GM23338 (cell line): ENCODE results near the gene ASXL2.

Experiments used
- EZH2 ChIP-seq: fragments of 200-600 bp; sonication (generic); IDR thresholded peaks from one replicate; pipeline ENCODE4 v1.8.0; 2017; ENCODE audit warnings: antibody characterized with exemption, mild to moderate bottlenecking, low read depth; ENCODE audit not compliant: unreplicated experiment
- TF ChIP-seq, protein P1 (sequence below), 2 experiments: fragments of 200-600 bp in 1 of 2; sonication (generic) in 1 of 2; conservative IDR thresholded peaks; 2 replicates each; pipeline versions ENCODE4 v1.5.1 to v1.6.1; 2016 to 2017; ENCODE audit warnings: antibody characterized with exemption in 2 of 2, low read depth in 2 of 2, mild to moderate bottlenecking in 2 of 2, moderate library complexity in 1 of 2

DNA sequence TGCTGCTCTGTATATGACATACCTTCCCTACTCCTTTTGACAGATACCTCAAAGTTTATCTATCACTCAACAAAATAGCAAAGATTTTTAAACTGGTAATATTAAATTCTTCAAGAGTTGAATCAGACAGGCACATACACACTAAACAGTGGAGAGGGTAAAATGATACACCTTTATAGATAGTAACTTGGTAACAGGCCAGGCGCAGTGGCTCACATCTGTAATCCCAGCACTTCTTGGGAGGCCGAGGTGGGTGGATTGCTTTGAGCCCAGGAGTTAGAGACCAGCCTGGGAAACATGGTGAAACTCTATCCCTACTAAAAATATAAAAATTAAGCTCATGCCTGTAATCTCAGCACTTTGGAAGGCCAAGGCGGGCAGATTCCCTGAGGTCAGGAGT is 23.2 kb downstream of the ASXL2 start:
- TF ChIP-seq, protein P1, sequence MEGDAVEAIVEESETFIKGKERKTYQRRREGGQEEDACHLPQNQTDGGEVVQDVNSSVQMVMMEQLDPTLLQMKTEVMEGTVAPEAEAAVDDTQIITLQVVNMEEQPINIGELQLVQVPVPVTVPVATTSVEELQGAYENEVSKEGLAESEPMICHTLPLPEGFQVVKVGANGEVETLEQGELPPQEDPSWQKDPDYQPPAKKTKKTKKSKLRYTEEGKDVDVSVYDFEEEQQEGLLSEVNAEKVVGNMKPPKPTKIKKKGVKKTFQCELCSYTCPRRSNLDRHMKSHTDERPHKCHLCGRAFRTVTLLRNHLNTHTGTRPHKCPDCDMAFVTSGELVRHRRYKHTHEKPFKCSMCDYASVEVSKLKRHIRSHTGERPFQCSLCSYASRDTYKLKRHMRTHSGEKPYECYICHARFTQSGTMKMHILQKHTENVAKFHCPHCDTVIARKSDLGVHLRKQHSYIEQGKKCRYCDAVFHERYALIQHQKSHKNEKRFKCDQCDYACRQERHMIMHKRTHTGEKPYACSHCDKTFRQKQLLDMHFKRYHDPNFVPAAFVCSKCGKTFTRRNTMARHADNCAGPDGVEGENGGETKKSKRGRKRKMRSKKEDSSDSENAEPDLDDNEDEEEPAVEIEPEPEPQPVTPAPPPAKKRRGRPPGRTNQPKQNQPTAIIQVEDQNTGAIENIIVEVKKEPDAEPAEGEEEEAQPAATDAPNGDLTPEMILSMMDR (conservative IDR thresholded peaks at IDR 0.05; ENCODE audit: low read depth in 2 of 2): no peak
- TF ChIP-seq EZH2: no peak
